OCI-LY3 (cell line): ENCODE data around the gene AATK.

Source experiments
- EZH2phosphoT487 ChIP-seq: fragments of 200-600 bp; shearing (Covaris generic); IDR thresholded peaks from 2 replicates; pipeline ENCODE4 v1.6.1; 2018; ENCODE audit warnings: antibody characterized with exemption, mixed run types, low read depth
- TF ChIP-seq, protein P1 (sequence below): fragments of 200-600, 300-600 bp; sonication (generic); IDR thresholded peaks from 2 replicates; pipeline ENCODE4 v1.5.1; 2014; ENCODE audit warnings: antibody characterized with exemption, low read length, low read depth

DNA sequence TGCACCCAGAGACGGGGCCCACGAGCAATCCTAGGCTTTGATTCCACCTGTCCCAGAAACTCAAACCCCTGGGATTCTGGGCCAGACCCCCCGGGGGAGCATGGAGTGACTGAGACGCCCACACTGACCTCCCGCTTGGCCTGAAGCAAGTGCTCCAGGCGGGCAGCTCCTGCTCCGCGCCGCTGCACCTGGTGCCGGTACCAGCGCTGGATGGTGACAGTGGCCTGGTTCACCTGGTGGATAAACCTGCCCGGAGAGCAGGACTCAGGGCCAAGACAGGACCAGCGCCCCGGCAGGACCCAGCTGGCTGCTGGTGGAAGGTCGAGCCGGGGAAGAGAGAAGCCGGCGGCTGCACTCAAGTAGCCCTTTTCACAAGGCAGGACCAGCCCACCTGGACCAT lies 34.2 kb upstream of the AATK start:
- TF ChIP-seq, protein P1, sequence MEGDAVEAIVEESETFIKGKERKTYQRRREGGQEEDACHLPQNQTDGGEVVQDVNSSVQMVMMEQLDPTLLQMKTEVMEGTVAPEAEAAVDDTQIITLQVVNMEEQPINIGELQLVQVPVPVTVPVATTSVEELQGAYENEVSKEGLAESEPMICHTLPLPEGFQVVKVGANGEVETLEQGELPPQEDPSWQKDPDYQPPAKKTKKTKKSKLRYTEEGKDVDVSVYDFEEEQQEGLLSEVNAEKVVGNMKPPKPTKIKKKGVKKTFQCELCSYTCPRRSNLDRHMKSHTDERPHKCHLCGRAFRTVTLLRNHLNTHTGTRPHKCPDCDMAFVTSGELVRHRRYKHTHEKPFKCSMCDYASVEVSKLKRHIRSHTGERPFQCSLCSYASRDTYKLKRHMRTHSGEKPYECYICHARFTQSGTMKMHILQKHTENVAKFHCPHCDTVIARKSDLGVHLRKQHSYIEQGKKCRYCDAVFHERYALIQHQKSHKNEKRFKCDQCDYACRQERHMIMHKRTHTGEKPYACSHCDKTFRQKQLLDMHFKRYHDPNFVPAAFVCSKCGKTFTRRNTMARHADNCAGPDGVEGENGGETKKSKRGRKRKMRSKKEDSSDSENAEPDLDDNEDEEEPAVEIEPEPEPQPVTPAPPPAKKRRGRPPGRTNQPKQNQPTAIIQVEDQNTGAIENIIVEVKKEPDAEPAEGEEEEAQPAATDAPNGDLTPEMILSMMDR = no peak
- no peak for TF ChIP-seq EZH2phosphoT487
